Type B pancreatic cell (in vitro differentiated cells): ENCODE results near the gene HOXB7. TPM values are rescaled to one million over a fixed set of nuclear protein-coding genes. Genes with fewer than 3 reads are reported as not detected.

ENCODE experiments used
- DNase-seq: peaks from one replicate; pipeline ENCODE4 v3.0.0; 2021; ENCODE audit warnings: mixed read lengths; ENCODE audit not compliant: unreplicated experiment; ENCODE audit errors: extremely low spot score
- H3K27ac Mint-ChIP-seq: 2 replicates; pipeline ENCODE4 v1.8.0; 2021; ENCODE audit warnings: mild to moderate bottlenecking, mixed read lengths
- H3K27me3 Mint-ChIP-seq: 2 replicates; pipeline ENCODE4 v1.8.0; 2021; ENCODE audit warnings: mixed read lengths
- H3K36me3 Mint-ChIP-seq: 2 replicates; pipeline ENCODE4 v1.8.0; 2021; ENCODE audit warnings: mixed read lengths
- H3K4me1 Mint-ChIP-seq: one replicate; pipeline ENCODE4 v1.8.0; 2021; ENCODE audit warnings: mixed read lengths; ENCODE audit not compliant: unreplicated experiment
- H3K4me3 Mint-ChIP-seq: 2 replicates; pipeline ENCODE4 v1.8.0; 2021; ENCODE audit warnings: mild to moderate bottlenecking, mixed read lengths
- H3K9me3 Mint-ChIP-seq: 2 replicates; pipeline ENCODE4 v1.8.0; 2021; ENCODE audit warnings: mixed read lengths
- total RNA-seq: library from RNA; stranded (reverse); gene quantifications from 2 replicates; pipeline ENCODE4 v1.2.1, GENCODE V29; 2021; ENCODE audit warnings: low replicate concordance
- TF ChIP-seq, protein P1 (sequence below): fragments of 200-600 bp; sonication (generic); conservative IDR thresholded peaks from 2 replicates; pipeline ENCODE4 v1.5.0; 2021; ENCODE audit warnings: antibody characterized with exemption, mild to moderate bottlenecking

The HOXB7 gene
- total RNA-seq, 1 donor from 2014 or later = 9.8 TPM

DNA sequence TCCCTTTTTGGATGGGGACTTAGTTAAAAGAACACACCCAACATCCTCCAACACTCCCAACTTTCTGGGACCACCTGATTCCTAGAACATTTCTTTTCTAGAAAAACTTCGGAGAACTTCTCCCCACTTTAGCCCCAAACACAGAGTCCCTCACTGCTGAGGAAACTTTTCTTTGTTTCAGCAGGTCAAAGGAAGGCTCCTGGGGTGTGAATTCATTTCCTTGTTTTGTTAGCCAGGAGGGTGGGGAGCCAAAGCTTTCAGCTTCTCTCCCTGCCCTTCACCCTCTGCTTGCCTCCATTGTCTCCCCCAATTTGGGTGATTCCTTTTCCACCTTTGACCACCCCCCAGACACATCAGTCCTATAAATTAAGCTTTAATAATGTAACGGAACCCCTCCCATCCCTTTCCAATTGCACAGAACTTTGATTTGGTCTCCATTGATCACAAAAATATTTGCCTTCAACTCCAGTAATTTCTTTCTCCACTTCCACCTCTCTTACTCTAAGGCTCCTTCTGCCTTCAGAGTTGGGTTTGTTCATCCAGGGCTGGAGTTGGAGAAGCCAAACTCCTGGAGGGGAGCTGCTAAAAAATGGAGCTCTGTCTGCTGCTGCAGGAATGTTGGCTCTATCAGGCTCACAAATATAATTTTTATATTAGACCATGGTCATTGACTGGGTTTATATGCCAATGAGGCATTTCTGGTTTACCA lies 43.0 kb downstream of the HOXB7 start:
- Mint-ChIP-seq H3K27ac (no peak overlapping the region), H3K4me1 (peaks cover 33% of the 10 kb centered on the region), H3K36me3 (peaks cover 9% of the 10 kb centered on the region), H3K9me3 (no peaks in the 10 kb centered on the region), H3K4me3 (no peak overlapping the region), H3K27me3 (peaks cover 41% of the 10 kb centered on the region)
- TF ChIP-seq, protein P1, sequence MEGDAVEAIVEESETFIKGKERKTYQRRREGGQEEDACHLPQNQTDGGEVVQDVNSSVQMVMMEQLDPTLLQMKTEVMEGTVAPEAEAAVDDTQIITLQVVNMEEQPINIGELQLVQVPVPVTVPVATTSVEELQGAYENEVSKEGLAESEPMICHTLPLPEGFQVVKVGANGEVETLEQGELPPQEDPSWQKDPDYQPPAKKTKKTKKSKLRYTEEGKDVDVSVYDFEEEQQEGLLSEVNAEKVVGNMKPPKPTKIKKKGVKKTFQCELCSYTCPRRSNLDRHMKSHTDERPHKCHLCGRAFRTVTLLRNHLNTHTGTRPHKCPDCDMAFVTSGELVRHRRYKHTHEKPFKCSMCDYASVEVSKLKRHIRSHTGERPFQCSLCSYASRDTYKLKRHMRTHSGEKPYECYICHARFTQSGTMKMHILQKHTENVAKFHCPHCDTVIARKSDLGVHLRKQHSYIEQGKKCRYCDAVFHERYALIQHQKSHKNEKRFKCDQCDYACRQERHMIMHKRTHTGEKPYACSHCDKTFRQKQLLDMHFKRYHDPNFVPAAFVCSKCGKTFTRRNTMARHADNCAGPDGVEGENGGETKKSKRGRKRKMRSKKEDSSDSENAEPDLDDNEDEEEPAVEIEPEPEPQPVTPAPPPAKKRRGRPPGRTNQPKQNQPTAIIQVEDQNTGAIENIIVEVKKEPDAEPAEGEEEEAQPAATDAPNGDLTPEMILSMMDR = no peak
- no peak for DNase-seq

DNA sequence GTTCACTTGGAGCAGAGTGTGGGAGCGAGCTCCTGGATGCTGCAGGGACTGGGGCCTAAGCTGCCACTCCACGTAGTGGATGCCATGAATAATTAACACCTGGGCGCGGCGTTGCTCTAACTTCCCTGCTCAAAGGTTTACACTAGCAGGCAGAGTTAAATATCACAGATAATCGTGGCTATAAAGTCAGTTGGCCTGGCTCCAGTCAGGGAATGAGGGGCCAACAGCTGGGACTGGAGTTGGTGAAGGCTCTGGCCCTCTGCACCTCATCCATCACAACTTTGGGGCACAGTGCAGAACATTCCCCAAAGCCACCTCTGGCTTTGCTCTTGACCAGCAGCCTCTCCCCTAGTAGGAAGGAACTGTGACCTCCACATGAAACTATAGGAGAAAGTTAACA lies 43.6 kb downstream of the HOXB7 start:
- Mint-ChIP-seq H3K4me3 (no peak overlapping the region), H3K9me3 (no peaks in the 10 kb centered on the region), H3K27me3 (peaks cover 46% of the 10 kb centered on the region), H3K4me1 (peaks cover 37% of the 10 kb centered on the region), H3K27ac (no peak overlapping the region), H3K36me3 (peaks cover 15% of the 10 kb centered on the region)
- TF ChIP-seq, protein P1 = no peak
- DNase-seq = no peak

DNA sequence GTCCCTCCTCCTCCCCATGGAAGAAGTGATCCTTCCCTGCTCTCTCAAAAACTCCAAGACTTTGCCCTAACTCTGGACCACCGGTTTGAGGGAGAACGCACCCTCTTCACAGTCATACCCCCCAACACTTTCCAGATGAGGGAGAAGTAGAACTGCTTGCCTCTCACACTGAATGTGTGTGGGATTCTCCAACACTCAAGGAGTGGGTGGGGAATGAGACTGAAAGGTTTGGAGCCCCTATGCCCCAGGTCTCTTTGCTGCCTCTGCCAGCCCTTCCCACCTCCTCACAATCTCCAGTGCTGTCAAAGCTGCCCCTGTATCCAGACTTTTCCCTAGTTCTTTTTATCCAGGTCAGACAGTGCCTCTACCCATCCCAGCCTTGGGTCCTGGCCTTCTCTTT lies 44.1 kb downstream of the HOXB7 start:
- no peak overlapping the region for H3K4me3 Mint-ChIP-seq
- H3K27ac Mint-ChIP-seq = no peak overlapping the region
- H3K4me1 Mint-ChIP-seq = peaks cover 38% of the 10 kb centered on the region
- peaks cover 13% of the 10 kb centered on the region for H3K36me3 Mint-ChIP-seq
- H3K9me3 Mint-ChIP-seq = no peaks in the 10 kb centered on the region
- TF ChIP-seq, protein P1 = no peak
- H3K27me3 Mint-ChIP-seq = peaks cover 47% of the 10 kb centered on the region
- DNase-seq = no peak

DNA sequence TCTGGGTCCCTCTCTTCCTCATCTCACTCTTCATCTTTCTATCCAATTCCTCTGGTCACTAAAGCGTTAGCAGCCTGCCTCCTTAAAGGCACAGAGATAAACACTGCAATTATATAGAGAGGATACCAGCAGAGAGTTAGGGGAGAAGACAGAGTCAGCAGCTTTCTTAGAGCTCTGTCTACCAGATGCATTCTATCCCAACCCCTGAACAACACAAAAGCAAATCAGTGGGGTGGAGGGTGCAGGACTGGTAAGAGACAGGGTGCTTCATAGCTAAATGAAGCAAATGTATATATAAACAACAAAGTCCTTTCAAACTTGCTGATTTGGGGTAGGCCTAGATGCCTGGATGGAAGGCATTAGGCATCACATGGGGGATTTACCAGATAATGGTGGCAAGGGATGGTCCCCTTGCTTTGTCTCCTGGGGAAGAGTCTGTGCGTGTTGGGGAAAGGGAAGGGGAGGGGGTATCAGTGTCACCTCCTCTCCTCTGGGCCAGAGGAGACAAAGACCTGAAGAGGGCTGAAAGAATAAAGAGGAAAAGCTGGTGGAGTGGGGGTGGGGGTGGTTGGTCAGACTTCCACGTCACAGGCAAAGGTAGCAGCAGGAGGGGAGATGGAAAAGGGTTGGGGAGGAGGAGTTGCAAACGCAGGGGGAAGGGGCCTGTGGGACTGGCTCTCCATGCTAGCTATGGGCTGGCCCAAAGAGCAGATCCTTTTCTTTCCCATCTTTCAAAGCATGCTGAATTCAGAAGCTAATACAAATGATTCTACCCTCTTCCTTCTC lies 44.7 kb downstream of the HOXB7 start:
- Mint-ChIP-seq H3K36me3 (peaks cover 10% of the 10 kb centered on the region), H3K27ac (no peak overlapping the region), H3K27me3 (peaks cover 44% of the 10 kb centered on the region), H3K9me3 (no peaks in the 10 kb centered on the region), H3K4me3 (no peak overlapping the region), H3K4me1 (peaks cover 38% of the 10 kb centered on the region)
- no peak for DNase-seq
- TF ChIP-seq, protein P1 = no peak

DNA sequence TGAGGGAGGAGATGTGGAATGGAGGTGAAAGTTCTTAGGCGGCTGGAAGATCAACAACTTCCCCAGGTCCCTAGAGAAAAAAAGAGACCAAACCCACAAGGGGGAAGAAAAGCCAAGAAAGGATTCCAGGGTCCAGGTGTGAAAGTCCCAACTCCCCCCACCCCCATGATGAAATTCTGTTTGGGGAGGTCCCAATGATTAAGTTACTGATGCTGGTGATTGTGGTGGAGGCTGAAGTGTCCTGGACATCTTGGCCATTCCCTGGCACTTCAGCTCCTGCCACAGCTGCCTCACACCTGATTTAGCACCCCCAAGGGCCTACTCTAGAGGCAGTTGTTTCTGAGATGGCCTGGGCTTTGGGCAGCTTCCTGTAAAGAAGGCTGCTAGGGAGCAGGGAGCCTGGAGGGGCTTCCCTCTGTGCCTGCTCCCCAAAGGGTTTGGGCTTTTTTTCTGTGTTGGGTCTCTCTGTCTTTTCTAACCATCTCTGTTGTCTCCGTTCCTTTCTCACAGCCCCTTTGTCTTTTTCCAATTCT lies 45.7 kb downstream of the HOXB7 start:
- peaks cover 10% of the 10 kb centered on the region for H3K36me3 Mint-ChIP-seq
- peaks cover 42% of the 10 kb centered on the region for H3K4me1 Mint-ChIP-seq
- peaks cover 46% of the 10 kb centered on the region for H3K27me3 Mint-ChIP-seq
- DNase-seq = no peak
- TF ChIP-seq, protein P1 = no peak
- no peaks in the 10 kb centered on the region for H3K9me3 Mint-ChIP-seq
- no peak overlapping the region for H3K4me3 Mint-ChIP-seq
- no peak overlapping the region for H3K27ac Mint-ChIP-seq
